Measurements from ENCODE around the gene TERB1.

TERB1 gene

GRCh38 chr16:66741169-66741900 is 60.0 kb downstream of the TERB1 start:
- DNase-seq = peak; percentile 70

GRCh38 chr16:66740533-66740932 is 60.9 kb downstream of the TERB1 start:
- DNase-seq = peak; percentile 20

GRCh38 chr16:66740010-66740409 is 61.4 kb downstream of the TERB1 start:
- no peak for DNase-seq

GRCh38 chr16:66735891-66736290 is 65.5 kb downstream of the TERB1 start:
- DNase-seq = no peak

- DNase-seq = no peak
Observed at GRCh38 chr16:66731101-66731500, 70.3 kb downstream of the TERB1 start.

GRCh38 chr16:66728804-66729203 is 72.6 kb downstream of the TERB1 start:
- DNase-seq = peak; percentile 49

- DNase-seq = peak; percentile 42
Observed at GRCh38 chr16:66728117-66728787, 73.1 kb downstream of the TERB1 start.

GRCh38 chr16:66720766-66721165 is 80.6 kb downstream of the TERB1 start:
- no peak for DNase-seq

- no peak for DNase-seq
Observed at GRCh38 chr16:66719246-66719645, 82.1 kb downstream of the TERB1 start.

- DNase-seq = no peak
Observed at GRCh38 chr16:66717776-66718175, 83.6 kb downstream of the TERB1 start.

GRCh38 chr16:66717112-66717675 is 84.2 kb downstream of the TERB1 start:
- no peak for DNase-seq

- no peak for DNase-seq
Observed at GRCh38 chr16:66714654-66715307, 86.6 kb downstream of the TERB1 start.

- no peak for DNase-seq
Observed at GRCh38 chr16:66714062-66714461, 87.3 kb downstream of the TERB1 start.

GRCh38 chr16:66713076-66713475 is 88.3 kb downstream of the TERB1 start:
- no peak for DNase-seq

GRCh38 chr16:66712512-66712911 is 88.9 kb downstream of the TERB1 start:
- DNase-seq = no peak

- no peak for DNase-seq
Observed at GRCh38 chr16:66711581-66711980, 89.8 kb downstream of the TERB1 start.

- no peak for DNase-seq
Observed at GRCh38 chr16:66706506-66706880, 94.9 kb downstream of the TERB1 start.

- DNase-seq = no peak
Observed at GRCh38 chr16:66705790-66706505, 95.4 kb downstream of the TERB1 start.
